Measurements from ENCODE around the gene SURF2. TPM values are rescaled to one million over a fixed set of nuclear protein-coding genes. Genes with fewer than 3 reads are reported as not detected.
A peak's percentile ranks its signal among the peaks of the same experiment; 100 is the strongest.

Gene SURF2
- total RNA-seq, 1 donor from 2014 or later = 34.3 TPM

- TF ChIP-seq CTCF (conservative IDR thresholded peaks at IDR 0.05) = no peak
- DNase-seq (ENCODE audit: low read depth, low spot score) = no peak
- peak overlapping the region; percentile 54 for H3K4me3 Mint-ChIP-seq
- H3K27ac Mint-ChIP-seq (ENCODE audit: unreplicated experiment) = no peak overlapping the region
- peaks cover 21% of the 10 kb centered on the region for H3K4me1 Mint-ChIP-seq
- no peaks in the 10 kb centered on the region for H3K27me3 Mint-ChIP-seq (ENCODE audit: low read depth)
- peaks cover 3% of the 10 kb centered on the region for H3K36me3 Mint-ChIP-seq (ENCODE audit: low read depth)
- no peaks in the 10 kb centered on the region for H3K9me3 Mint-ChIP-seq
These were observed 14.3 kb downstream of the SURF2 start for GRCh38 chr9:133370685-133371084.

DNA sequence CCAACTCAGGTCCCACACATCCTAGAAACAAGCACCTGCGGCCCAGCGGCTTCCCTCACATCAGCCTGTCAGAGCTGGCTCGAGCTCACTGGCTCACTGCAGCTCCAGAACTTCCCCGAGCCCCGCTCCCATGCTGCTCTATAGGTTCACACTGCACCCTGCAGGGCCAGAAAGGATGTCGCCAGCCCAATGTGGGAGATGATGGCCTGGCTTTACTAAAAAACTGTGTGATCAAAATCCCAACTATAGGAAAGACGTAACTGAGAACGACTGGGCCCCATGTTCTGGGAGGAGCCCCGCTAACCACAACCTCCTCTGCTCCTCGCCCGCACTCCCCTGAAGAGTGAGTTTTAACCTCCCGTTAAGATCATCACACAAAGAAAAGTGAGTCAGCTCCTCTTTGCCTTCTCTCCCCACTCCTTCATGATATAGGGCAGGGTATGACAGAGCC, 14.9 kb downstream of the SURF2 start:
- no peaks in the 10 kb centered on the region for H3K9me3 Mint-ChIP-seq
- TF ChIP-seq CTCF (conservative IDR thresholded peaks at IDR 0.05) = no peak
- H3K4me1 Mint-ChIP-seq = peaks cover 21% of the 10 kb centered on the region
- DNase-seq (ENCODE audit: low read depth, low spot score) = no peak
- no peaks in the 10 kb centered on the region for H3K27me3 Mint-ChIP-seq (ENCODE audit: low read depth)
- peaks cover 3% of the 10 kb centered on the region for H3K36me3 Mint-ChIP-seq (ENCODE audit: low read depth)
- H3K27ac Mint-ChIP-seq (ENCODE audit: unreplicated experiment) = no peak overlapping the region
- H3K4me3 Mint-ChIP-seq = peak overlapping the region; percentile 35

DNA sequence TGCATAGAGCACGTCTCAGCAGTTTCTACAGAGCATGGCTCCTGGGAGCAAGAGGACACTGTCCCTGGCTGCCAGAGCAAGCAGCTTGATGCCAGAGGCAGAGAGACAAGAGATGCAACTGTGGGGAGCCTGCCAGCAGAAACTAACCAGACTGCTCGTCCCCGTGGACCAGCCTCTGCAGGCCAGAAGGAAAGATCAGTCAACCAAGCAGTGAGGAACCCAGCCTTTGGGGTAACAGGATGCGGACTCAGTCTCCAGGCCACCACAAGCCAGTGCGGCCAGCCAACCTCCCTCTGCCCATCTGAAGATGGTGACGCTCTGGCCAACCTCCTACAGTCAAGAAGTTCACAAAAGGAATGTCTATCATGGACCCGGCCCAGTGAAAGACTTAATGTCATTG, 15.8 kb downstream of the SURF2 start:
- no peak for TF ChIP-seq CTCF (conservative IDR thresholded peaks at IDR 0.05)
- peak overlapping the region; percentile 63 for H3K4me3 Mint-ChIP-seq
- H3K27ac Mint-ChIP-seq (ENCODE audit: unreplicated experiment) = no peak overlapping the region
- peaks cover 26% of the 10 kb centered on the region for H3K4me1 Mint-ChIP-seq
- no peaks in the 10 kb centered on the region for H3K9me3 Mint-ChIP-seq
- no peak for DNase-seq (ENCODE audit: low read depth, low spot score)
- no peaks in the 10 kb centered on the region for H3K27me3 Mint-ChIP-seq (ENCODE audit: low read depth)
- peaks cover 3% of the 10 kb centered on the region for H3K36me3 Mint-ChIP-seq (ENCODE audit: low read depth)

DNA sequence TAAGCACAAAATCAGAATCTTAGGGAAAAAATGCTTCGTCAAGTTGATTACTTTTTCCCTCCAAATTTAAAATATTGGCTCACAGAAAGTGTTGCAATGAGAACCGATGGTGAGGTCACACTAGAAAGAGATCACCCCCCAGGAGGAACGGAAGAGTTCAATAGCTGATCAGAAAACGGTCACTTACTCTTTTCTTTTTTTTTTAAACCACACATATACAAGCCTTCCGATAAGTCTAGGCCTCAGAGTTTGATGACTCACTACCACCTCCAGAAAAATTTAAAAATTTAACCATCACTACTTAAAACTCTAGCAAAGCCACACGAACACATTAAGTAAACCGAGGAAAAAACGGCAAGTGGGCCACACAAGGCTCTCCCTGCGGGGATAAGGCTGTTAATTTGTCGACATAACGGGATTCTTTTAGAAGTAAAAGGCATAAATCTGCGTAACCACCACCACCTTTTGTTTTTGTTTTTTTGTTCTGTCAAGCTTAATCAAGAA, 18.3 kb downstream of the SURF2 start:
- Mint-ChIP-seq H3K27ac (ENCODE audit: unreplicated experiment) (peak overlapping the region; percentile 97), H3K36me3 (ENCODE audit: low read depth) (peaks cover 3% of the 10 kb centered on the region), H3K27me3 (ENCODE audit: low read depth) (no peaks in the 10 kb centered on the region), H3K9me3 (no peaks in the 10 kb centered on the region), H3K4me1 (peaks cover 47% of the 10 kb centered on the region), H3K4me3 (peak overlapping the region; percentile 94)
- no peak for TF ChIP-seq CTCF (conservative IDR thresholded peaks at IDR 0.05)
- DNase-seq (ENCODE audit: low read depth, low spot score) = no peak

DNA sequence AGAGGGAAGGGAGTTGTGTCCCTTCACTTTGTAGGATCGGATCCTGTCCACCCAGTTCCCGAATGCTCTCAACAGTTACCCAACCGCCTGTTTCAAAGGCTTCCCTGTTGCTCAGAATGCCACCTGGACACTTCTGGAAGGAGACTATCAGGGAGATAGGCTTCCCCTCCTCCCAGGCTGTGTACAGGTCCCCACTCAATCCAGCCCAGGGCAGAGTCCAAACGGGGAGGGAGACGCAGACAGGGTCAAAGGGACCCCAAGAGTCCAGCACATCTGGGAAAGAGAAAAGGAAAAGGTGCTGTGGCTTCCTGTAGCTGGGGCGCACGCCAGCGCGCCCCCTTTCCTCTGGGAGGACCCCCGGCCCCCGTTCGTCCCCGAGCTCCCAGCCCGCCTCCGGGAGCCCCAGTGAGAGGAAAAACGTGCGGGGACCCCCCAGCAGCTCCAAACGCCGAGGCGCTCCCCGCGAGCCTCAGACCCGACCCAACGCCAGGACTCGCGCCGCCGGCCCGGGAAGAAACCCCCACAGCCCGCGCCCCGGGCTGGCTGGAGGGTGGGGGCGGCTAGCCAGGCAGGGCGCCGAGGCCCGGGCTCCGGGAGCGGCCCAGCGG, 18.9 kb downstream of the SURF2 start:
- Mint-ChIP-seq H3K36me3 (ENCODE audit: low read depth) (peaks cover 2% of the 10 kb centered on the region), H3K4me1 (peaks cover 47% of the 10 kb centered on the region), H3K27me3 (ENCODE audit: low read depth) (no peaks in the 10 kb centered on the region), H3K4me3 (peak overlapping the region; percentile 94), H3K9me3 (no peaks in the 10 kb centered on the region), H3K27ac (ENCODE audit: unreplicated experiment) (peak overlapping the region; percentile 97)
- TF ChIP-seq CTCF (conservative IDR thresholded peaks at IDR 0.05) = no peak
- no peak for DNase-seq (ENCODE audit: low read depth, low spot score)

All from neural crest cell (in vitro differentiated cells).